Activated T-helper 17 cell treated with anti-CD3 and anti-CD28 coated beads, Interleukin-2, amount 50 U/mL, for 72 hours (primary cell): ENCODE results near the gene MVP. TPM values are rescaled to one million over a fixed set of nuclear protein-coding genes. Genes with fewer than 3 reads are reported as not detected.

Experiments
- ATAC-seq: fragments of 150-1000 bp; cut with Tn5 transposase; replicated peaks from 2 replicates; pipeline ENCODE4 v1.10.0; 2021; ENCODE audit warnings: mild to moderate bottlenecking, moderate library complexity
- H3K27ac Mint-ChIP-seq: one replicate; pipeline ENCODE4 v1.8.0; 2022; ENCODE audit warnings: mixed read lengths
- H3K27me3 Mint-ChIP-seq: one replicate; pipeline ENCODE4 v1.8.0; 2022; ENCODE audit warnings: mixed read lengths
- H3K36me3 Mint-ChIP-seq: one replicate; pipeline ENCODE4 v1.8.0; 2022; ENCODE audit warnings: low read depth, mild to moderate bottlenecking, mixed read lengths
- H3K4me1 Mint-ChIP-seq: one replicate; pipeline ENCODE4 v1.8.0; 2022; ENCODE audit warnings: mixed read lengths
- H3K4me3 Mint-ChIP-seq: one replicate; pipeline ENCODE4 v1.8.0; 2022; ENCODE audit warnings: mild to moderate bottlenecking, mixed read lengths
- H3K9me3 Mint-ChIP-seq: one replicate; pipeline ENCODE4 v1.8.0; 2022; ENCODE audit warnings: mixed read lengths
- total RNA-seq, 2 donors: library from RNA; stranded (reverse); gene quantifications; one replicate each; pipeline ENCODE4 v1.2.3, GENCODE V29; 2022

The MVP gene
- total RNA-seq, 2 donors from 2014 or later = 101 to 133 TPM

DNA sequence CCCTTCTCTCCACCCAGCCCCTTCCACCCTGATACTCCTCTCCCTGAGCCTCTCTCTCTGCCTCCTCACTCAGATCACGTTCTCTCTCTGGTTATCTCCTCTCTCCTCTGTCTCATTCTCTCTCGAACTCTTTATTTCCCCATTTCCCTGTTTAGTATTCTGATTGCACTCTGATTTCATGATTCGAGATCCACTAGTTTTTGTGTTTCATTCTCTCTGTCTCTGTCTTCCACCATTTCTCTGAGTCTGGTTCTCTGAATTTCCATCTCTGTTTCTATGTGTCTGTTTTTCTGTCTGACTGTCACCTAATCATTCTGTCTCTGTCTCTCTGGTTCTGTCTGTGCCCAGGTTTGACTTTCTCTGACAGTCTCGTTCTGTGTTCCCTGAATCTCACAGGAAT is 77.1 kb downstream of the MVP start:
- Mint-ChIP-seq H3K27me3 (peaks cover 27% of the 10 kb centered on the region), H3K9me3 (no peaks in the 10 kb centered on the region), H3K4me3 (no peak overlapping the region), H3K27ac (no peak overlapping the region), H3K4me1 (peaks cover 7% of the 10 kb centered on the region), H3K36me3 (no peaks in the 10 kb centered on the region)
- ATAC-seq = no peak

Other genes with a start within 250 kb of the MVP start
- gene SPN, start 157.2 kb upstream of the MVP start, total RNA-seq = 100 to 1,000 TPM; 137 to 173 TPM
- 1 to 10 TPM; 3.2 to 4.3 TPM for gene QPRT, start 141.3 kb upstream of the MVP start, total RNA-seq
- 10 to 100 TPM; 15.9 to 23.5 TPM for gene C16orf54, start 74.5 kb upstream of the MVP start, total RNA-seq
- not detected for gene ZG16, start 42.2 kb upstream of the MVP start, total RNA-seq
- gene KIF22, start 29.7 kb upstream of the MVP start, total RNA-seq = 100 to 1,000 TPM; 122 to 139 TPM
- 100 to 1,000 TPM; 239 to 288 TPM for gene MAZ, start 13.9 kb upstream of the MVP start, total RNA-seq
- gene PRRT2, start 8.3 kb upstream of the MVP start, total RNA-seq = 1 to 10 TPM; 1.2 to 9.1 TPM
- gene PAGR1, start 4.3 kb upstream of the MVP start, total RNA-seq = 10 to 100 TPM; 26.8 to 26.9 TPM
- 10 to 100 TPM; 36.1 to 45.9 TPM for gene CDIPT, start 42.8 kb downstream of the MVP start, total RNA-seq
- under 1 TPM in 1 of 2 donors, not detected in 1; 0.56 TPM for gene SEZ6L2, start 79.1 kb downstream of the MVP start, total RNA-seq
- gene ASPHD1, start 80.0 kb downstream of the MVP start, total RNA-seq = 1 to 10 TPM; 3.1 to 3.5 TPM
- 10 to 100 TPM; 31.9 to 36.0 TPM for gene KCTD13, start 105.8 kb downstream of the MVP start, total RNA-seq
- 10 to 100 TPM; 55.2 to 70.8 TPM for gene TMEM219, start 141.6 kb downstream of the MVP start, total RNA-seq
- gene TAOK2, start 153.4 kb downstream of the MVP start, total RNA-seq = 10 to 100 TPM; 34.9 to 44.0 TPM
- gene HIRIP3, start 175.2 kb downstream of the MVP start, total RNA-seq = 10 to 100 TPM; 23.9 to 34.1 TPM
- 100 to 1,000 TPM in 1 of 2 donors, 10 to 100 TPM in 1; 77.9 to 116 TPM for gene INO80E, start 175.8 kb downstream of the MVP start, total RNA-seq
- gene DOC2A, start 190.6 kb downstream of the MVP start, total RNA-seq = 1 to 10 TPM in 1 of 2 donors, under 1 TPM in 1; 0.19 to 1.0 TPM
- not detected for gene C16orf92, start 202.7 kb downstream of the MVP start, total RNA-seq
- gene TLCD3B, start 210.8 kb downstream of the MVP start, total RNA-seq = 1 to 10 TPM; 1.9 to 7.4 TPM
- gene ALDOA, start 245.3 kb downstream of the MVP start, total RNA-seq = 1,000 to 10,000 TPM; 2,200 to 3,862 TPM